SU-DHL-6 (cell line): ENCODE measurements around the gene STK17A.

Source experiments
- CTCF ChIP-seq: fragments of 200-600 bp; sonication (generic); IDR thresholded peaks from one replicate; pipeline ENCODE4 v1.5.1; 2017; ENCODE audit warnings: antibody characterized with exemption, mild to moderate bottlenecking, low read length, moderate library complexity; ENCODE audit not compliant: insufficient read depth, poor library complexity, severe bottlenecking
- EZH2phosphoT487 ChIP-seq: fragments of 200-600 bp; sonication (generic), shearing (Covaris generic); conservative IDR thresholded peaks from 2 replicates; pipeline ENCODE4 v1.6.1; 2018; ENCODE audit warnings: mild to moderate bottlenecking, antibody characterized with exemption, low read length, moderate library complexity, mixed read lengths

- TF ChIP-seq CTCF (no peak), EZH2phosphoT487 (no peak)
Observed at GRCh38 chr7:43589728-43590127, 6.8 kb downstream of the STK17A start.
